Measurements from ENCODE around the gene MED7. TPM values are rescaled to one million over a fixed set of nuclear protein-coding genes. Genes with fewer than 3 reads are reported as not detected.

MED7 gene
- total and polyA plus RNA-seq, 9 of the 15 experiments (the other 6 are each of a cell fraction or from before 2014, with no cell fraction given): 4.5 to 38.7 (median 12.2) TPM

DNA sequence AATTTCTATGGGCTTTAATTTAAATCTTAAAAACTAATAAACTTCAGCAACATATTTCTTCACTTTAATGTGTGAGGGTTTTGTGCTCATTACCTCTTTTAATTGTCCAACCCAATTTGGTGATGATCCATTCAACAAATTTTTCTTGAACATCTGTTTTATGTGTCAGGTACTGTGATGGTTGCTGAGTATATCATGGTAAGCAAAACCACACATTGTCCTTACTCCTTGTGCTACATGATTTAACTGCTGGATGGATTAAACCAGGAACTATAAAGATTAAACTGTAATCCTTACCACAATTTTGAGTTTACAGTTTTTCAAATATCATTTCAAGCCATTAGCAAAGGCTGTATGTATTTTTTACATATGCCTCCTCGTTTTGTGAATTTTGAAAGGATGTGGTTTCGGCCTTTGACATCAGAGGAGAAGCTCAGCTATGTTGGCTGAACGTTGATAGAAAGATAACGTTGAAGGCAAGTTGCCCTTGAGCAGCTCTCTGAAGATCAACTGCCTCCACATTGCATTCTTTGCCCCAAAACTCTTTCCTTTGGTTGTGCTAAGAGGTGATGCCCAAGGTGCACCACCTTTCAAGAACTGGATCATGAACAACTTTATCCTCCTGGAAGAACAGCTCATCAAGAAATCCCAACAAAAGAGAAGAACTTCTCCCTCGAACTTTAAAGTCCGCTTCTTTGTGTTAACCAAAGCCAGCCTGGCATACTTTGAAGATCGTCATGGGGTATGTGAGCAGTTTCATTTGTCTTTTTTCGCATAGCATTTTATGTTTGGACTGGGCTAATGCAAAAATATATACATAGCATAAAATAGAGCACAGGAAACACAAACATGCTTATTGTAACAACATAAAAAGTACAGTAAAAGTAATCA, 38.0 kb upstream of the MED7 start, which contains the start of gene ITK (continued):
- TF ChIP-seq, protein P1, sequence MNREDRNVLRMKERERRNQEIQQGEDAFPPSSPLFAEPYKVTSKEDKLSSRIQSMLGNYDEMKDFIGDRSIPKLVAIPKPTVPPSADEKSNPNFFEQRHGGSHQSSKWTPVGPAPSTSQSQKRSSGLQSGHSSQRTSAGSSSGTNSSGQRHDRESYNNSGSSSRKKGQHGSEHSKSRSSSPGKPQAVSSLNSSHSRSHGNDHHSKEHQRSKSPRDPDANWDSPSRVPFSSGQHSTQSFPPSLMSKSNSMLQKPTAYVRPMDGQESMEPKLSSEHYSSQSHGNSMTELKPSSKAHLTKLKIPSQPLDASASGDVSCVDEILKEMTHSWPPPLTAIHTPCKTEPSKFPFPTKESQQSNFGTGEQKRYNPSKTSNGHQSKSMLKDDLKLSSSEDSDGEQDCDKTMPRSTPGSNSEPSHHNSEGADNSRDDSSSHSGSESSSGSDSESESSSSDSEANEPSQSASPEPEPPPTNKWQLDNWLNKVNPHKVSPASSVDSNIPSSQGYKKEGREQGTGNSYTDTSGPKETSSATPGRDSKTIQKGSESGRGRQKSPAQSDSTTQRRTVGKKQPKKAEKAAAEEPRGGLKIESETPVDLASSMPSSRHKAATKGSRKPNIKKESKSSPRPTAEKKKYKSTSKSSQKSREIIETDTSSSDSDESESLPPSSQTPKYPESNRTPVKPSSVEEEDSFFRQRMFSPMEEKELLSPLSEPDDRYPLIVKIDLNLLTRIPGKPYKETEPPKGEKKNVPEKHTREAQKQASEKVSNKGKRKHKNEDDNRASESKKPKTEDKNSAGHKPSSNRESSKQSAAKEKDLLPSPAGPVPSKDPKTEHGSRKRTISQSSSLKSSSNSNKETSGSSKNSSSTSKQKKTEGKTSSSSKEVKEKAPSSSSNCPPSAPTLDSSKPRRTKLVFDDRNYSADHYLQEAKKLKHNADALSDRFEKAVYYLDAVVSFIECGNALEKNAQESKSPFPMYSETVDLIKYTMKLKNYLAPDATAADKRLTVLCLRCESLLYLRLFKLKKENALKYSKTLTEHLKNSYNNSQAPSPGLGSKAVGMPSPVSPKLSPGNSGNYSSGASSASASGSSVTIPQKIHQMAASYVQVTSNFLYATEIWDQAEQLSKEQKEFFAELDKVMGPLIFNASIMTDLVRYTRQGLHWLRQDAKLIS (CRISPR knock-in tag; IDR thresholded peaks at IDR 0.05): no peak
- TF ChIP-seq ETV6 (IDR thresholded peaks at IDR 0.05; ENCODE audit: borderline replicate concordance in 1 of 2, low read depth in 2 of 2, low read length in 1 of 2) (no peak), ETV6 (CRISPR knock-in tag; IDR thresholded peaks at IDR 0.05; ENCODE audit: borderline replicate concordance) (no peak), GABPA (tag; conservative IDR thresholded peaks at IDR 0.05; ENCODE audit: low read depth) (no peak)

DNA sequence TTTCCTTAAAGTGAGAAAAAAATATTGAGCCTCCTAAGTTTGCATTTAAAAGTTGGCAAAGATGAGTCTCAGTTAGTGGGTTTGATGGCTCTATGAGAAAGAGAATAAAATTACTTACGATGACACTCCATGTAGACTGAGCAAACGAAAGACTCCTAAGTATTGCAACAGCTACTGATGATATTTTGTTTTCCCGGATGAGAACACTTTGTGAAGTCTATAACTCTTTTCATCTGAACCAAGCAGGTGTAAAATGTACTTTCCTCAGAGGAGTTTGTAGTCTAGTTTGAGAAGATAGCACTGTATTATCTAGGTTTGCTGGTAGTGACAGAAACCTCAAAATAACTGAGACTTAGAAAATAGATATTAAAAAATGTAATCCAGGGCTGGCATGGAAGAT, 36.3 kb upstream of the MED7 start:
- no peaks in the 10 kb centered on the region for H3K36me3 ChIP-seq (ENCODE audit: control insufficient read depth, insufficient read depth, low read length)
- TF ChIP-seq ZBED1 (IDR thresholded peaks at IDR 0.05) (no peak), GABPB2 (CRISPR knock-in tag; conservative IDR thresholded peaks at IDR 0.05) (no peak)
- CTCF ChIA-PET (ENCODE audit: low intra/inter-chr PET ratio): no interaction called here
- POLR2A ChIA-PET: no interaction called here
- H3K79me2 ChIP-seq (ENCODE audit: control insufficient read depth, insufficient read depth, low read length): no peaks in the 10 kb centered on the region
- DNase-seq (ENCODE audit: extremely low read depth in 1 of 4, low spot score in 3 of 4) (no peak), ATAC-seq (no peak), FAIRE-seq (no peak)
- H3K4me1 ChIP-seq (replicated peaks in 1 of 2; ENCODE audit: control insufficient read depth in 2 of 2, insufficient read depth in 2 of 2, low read length in 2 of 2): no peaks in the 10 kb centered on the region
- no peaks in the 10 kb centered on the region for H3K9me1 ChIP-seq (ENCODE audit: control insufficient read depth, insufficient read depth, low read length)
- H3K4me2 ChIP-seq (ENCODE audit: insufficient read depth, low read length): no peak overlapping the region
- no peaks in the 10 kb centered on the region; a peak in 1 of 5 replicates for H3K27me3 ChIP-seq (ENCODE audit: control insufficient read depth in 2 of 2, insufficient read depth in 2 of 2, low read length in 2 of 2)
- BruUV-seq (replicated peaks): no TSS peak
- H3K9ac ChIP-seq (ENCODE audit: insufficient read depth in 1 of 2, low read depth in 2 of 2, low read length in 2 of 2): no peak overlapping the region
- H3K27ac ChIP-seq (ENCODE audit: extremely low read depth, low read depth, low read length): no peak overlapping the region
- H4K20me1 ChIP-seq (replicated peaks; ENCODE audit: control insufficient read depth, insufficient read depth, low read length): no peaks in the 10 kb centered on the region
- intact Hi-C loops (cut with micrococcal nuclease) (no loop called here), in situ Hi-C loops (cut with MboI) (no loop called here)
- no peaks in the 10 kb centered on the region for H3K9me3 ChIP-seq (replicated peaks; ENCODE audit: control insufficient read depth, insufficient read depth, low read depth, low read length)
- H2AFZ ChIP-seq (ENCODE audit: low read depth, low read length): no peak overlapping the region
- WGBS (ENCODE audit: insufficient coverage, low coverage, missing lambda C conversion rate): 0% methylated on average over 3 of the region's 3 CpGs
- no peak overlapping the region for H3K4me3 ChIP-seq
